ENCODE data around the gene ADGRD1.

ADGRD1 gene

DNA sequence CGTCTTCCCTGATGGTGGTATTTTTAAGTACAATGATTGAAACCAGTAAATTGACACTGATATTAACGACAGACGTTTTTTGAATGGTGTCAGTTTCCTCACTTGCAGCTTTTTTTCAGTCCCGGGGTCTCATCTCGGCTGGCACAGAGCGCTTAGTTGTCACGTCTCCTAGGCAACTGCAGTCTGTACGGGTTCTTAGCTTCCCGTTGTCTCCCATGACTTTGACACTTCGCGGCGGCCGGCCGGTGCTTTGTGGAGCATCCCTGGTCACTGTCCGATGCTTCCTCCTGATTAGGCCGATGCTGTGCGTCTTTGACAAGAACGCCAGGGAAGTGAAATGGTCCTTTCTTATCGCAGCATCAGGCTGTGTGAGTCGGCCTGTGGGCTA lies 67.4 kb downstream of the ADGRD1 start:
- DNase-seq (ENCODE audit: low read depth in 2 of 3, low spot score in 1 of 3): no peak

DNA sequence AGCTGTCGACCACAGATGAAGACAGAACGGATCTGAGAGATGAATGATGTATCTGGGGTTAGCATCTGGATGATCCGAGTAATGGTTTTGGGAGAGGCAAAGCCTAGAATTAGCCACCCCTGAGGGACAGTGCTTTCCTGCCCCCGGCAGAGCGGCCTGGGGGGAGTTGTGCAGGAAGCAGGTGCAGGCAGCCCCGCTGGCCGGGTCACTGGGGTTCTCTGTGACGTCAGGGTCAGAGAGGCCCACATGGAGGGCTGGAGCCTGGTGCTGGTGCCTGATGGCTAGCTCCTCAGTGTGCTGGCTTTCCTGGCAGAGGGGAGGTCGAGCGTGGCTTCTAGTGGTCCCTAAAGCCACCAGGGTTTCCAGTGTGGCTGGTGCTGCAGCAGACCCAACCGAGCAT lies 70.3 kb downstream of the ADGRD1 start:
- DNase-seq (ENCODE audit: low read depth in 2 of 3, low spot score in 1 of 3): no peak

DNA sequence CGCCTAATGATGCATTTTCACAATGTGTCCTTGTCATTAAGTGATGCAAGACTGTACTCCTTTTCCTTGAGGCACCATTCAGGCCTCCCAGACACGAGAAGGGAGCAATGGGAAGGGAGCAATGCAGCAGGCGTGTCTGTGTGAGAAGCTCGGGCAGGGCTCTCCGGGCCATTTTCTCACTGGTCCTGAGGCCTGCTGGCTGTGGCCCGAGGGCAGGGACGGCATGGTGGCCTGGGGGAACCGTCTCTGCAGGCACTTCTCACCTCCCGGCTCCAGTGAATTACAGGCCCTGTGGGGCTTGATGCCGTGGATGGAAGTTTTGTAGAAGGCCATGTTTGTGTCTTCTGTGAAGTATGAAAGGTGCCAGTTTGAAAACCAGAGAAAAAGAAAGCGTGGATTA lies 71.0 kb downstream of the ADGRD1 start:
- no peak for DNase-seq (ENCODE audit: low read depth in 2 of 3, low spot score in 1 of 3)

DNA sequence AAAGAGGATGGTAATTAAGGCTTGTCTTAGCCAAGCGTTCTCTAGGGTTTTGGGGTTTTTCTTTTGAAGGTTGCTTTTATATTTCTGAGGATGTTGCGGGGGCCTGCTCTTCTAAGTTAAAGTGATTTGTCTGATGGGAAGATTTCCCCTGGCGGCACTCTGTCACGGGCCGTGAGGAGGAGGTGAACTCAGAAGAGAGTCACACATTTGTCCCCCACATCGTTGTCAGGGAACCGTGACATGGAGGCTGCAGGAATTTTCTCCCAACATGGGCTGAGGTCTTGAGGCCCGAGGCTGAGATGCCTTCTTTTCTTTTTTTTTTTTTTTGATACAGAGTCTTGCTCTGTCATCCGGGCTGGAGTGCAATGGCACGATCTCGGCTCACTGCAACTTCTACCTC lies 71.5 kb downstream of the ADGRD1 start:
- DNase-seq (ENCODE audit: low read depth in 2 of 3, low spot score in 1 of 3): no peak

DNA sequence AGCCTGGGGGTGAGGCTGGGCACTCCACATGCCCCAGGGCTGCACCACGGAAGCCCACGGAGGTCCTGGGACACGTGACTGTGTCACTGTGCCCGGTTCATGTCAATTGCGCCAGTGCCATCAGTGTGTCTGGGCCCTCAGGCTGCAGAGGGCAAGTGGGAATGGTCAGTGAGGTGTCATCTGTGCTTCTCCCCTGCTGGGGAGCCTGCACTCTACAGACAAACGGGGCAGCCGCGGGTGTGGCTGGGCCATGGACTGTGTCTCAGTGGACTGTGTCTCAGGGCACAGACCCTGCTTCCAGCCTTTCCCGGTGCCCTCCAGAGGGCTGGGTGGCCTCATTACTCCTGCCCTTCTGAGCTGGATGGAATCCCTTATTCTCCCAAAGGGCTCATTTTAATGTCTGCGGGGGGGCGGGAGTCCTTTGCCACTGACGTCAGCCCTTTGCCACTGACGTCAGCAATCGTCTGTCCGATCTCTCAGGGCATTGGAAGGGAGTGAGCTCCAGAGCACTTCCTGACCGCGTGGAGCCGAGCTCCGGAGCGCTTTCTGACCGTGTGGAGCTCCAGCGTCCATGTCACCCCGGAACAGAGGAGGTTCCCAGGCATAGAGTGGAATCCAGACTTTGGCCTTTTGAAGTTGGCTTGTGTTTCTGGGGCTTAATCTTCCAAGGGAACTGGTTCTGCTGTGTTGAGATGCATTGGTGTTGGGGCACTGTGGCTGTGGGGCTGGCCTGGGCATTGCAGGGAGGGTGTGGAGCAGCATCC lies 72.4 kb downstream of the ADGRD1 start:
- DNase-seq (ENCODE audit: low read depth in 2 of 3, low spot score in 1 of 3): no peak

DNA sequence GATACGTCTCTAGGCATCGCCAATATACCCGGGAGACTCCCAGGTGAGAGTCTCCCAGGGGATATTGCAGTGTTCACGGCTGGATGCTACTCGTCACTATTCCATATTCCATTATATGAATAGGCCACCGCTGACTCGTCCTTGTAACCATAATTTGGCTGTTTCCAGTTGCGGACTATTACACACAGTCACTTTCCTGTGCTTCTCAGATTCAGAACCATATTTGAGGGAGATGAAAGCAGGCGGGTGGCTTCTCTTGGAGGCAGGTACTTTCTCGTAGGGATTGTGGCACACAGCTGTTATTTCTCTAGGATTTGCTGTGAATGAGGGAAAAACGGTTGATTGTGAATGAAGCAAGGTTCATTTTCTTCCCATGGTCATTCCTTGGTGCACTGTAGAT lies 73.0 kb downstream of the ADGRD1 start:
- DNase-seq (ENCODE audit: low read depth in 2 of 3, low spot score in 1 of 3): no peak

DNA sequence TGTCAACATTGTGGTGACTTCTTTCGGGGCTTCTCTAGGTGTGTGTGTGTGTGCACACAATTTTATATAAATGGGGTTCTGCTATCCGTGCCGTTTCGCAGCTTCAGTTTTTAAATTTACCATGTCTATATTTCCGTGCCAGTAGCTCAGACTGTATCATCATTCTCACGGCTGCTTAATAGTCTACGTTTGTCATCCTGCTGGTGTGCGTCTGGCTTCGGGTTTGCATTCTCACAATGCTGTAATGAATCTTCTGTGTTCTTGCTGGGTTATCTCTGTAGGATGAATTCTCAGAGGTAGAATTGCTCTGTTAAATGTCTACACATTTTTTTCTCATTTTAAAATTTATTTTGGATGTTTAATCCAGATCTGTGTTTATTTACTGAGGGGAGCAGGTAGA lies 73.6 kb downstream of the ADGRD1 start:
- no peak for DNase-seq (ENCODE audit: low read depth in 2 of 3, low spot score in 1 of 3)

DNA sequence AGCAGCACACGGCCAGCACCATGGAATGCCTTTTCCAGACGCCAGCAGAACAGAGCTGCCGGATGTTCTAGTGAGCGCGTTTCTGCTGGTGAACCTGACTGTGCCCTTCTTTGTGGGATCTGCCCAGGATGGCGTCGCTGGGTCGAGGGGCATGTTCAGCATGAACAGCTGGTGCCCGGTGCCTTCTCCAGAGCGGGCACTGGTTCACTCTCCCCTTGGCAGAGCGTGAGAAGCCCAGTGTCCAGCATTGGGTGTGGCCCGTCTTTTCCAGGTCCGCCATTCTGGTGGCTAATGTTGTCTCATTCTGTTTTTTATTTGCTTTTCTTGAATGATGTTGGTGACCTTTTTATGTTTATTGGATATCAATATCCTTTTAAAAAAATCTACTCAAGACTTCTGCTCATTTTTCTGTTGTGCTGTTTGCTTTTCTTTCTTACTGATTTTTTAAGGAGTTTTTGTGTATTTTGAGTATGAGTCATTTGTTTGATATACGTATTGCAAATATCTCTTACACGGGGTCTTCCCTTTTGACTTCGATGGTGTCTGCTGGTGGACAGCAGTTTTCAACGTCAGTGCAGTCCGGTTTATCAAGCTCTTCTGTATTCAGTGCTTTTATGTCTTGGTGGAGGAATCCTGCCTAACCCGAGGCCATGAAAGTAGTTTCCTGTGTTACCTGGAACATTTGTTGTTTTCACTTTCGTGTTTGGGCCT lies 74.3 kb downstream of the ADGRD1 start:
- no peak for DNase-seq (ENCODE audit: low read depth in 2 of 3, low spot score in 1 of 3)

DNA sequence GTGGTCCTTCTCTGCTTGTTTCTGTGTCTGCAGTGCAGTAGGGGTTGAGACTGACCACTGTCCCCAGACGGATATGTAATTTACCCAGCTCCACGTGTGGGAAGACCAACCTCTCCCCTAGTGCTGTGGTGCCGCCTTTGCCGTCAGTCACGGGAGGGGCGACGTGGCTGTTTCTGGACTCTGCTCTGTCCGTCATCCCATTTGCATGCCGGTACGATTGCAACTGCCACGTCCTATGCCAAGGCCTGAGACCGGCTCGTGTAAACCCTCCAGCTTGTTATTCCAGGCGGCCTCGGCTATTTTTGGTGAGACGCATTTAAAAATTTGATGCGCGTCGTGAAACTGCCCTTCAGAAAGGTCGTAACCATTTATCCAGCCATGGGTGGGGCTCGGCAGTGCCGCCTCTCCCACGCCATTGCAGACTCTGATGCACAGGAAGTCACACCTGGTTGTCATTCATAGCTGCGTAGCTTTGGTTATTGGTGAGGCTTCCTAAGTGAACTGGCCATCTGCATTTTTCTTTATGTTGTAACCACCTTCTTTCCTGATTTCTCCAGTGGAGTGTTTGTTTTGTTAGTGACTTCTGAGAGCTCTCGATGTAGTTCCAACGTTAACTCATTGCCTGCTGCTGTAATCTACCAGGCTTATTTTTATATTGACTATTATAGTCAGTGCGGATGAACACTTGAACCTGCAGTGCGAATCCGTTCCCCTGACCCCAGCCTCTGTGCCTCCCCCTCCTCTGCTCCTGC lies 75.1 kb downstream of the ADGRD1 start:
- no peak for DNase-seq (ENCODE audit: low read depth in 2 of 3, low spot score in 1 of 3)

DNA sequence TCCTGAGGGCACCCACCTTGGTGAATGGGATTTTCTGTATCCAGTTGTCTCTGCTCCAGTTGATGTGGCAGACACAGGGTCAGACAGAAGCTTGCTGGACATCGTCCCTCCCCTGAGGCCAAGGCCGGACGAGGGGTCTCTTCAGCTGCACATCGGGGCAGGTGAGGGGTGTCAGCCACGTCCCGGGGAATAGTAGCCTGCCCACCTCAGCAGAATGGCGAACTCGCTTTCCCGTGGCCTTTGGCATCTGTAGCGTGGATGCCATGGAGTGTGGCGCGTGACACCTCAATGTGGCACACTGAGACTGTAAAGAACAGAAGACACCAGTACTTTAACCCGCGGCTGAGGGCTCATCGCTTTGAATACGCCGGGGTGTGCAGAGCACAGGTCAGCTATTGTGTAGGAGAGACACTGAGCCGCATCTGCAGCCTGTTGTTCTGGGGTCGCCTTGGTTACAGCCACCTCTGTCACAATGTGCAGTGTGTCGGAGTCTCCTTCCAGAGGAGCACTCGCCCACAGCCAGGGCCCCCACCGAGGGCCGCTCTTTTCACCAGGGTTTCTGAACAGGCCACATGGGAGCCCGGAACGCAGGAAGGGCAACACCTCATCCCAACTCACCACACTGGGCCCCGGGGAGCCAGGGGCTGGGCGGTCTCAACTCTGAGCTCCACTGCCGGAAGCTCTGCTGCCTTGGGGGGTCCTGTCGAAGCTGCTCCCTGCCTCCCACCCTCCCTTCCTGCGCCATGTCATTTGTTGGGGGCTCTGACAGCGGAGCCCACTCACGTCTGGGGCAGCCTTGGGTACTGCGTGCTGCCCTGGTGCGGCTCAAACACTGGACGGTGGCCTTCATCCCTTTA lies 77.0 kb downstream of the ADGRD1 start:
- no peak for DNase-seq (ENCODE audit: low read depth in 2 of 3, low spot score in 1 of 3)

DNA sequence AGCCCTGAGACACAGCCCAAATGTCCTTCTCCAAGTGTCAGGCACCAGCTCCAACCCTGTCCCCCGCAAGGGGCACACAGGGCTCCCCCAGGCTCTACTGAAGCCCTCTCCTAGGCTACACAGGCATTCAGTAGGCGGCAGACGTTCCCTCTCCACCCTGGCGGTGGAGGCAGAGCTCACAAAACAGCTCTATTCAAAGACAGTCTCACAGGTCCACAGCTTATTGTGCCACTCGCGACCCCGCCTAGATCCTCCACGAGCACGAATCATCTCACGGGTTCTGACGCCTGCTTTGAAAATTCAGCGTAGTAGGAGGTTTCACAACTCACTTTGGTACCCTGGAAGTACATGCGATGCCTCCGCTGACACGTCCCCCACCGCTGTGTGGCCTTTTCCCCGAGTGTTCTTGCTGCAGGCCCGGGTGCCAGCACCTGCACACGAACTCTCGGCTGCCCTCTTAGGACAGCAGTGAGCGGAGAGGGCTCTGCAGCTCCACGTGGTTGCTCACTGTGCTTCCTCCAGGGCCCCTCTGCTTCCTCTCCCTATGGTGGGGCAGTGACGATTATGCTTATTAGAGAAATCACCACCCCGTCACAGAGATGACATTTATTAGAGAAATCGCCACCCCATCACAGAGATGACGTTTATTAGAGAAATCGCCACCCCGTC lies 78.5 kb downstream of the ADGRD1 start:
- no peak for DNase-seq (ENCODE audit: low read depth in 2 of 3, low spot score in 1 of 3)

DNA sequence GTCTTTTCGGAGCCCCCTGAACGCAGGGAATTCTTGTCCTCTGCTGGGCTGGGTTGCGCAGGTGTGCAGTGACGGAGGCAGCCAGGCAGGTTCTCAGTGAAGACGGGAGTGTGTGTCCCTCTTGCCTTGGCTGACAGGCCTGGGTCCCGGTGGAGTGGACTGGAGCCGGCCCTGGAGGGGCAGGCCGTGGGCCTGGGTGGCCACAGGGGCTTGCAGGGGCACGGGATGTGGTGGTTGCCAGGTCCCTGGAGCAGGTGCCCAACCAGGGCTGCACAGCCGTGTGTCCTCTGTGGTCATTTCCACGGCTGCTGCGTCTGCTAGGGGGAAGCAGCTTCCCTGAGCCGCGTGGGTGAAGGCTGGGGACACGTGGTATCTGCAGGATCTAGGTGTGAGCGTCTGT lies 79.8 kb downstream of the ADGRD1 start:
- DNase-seq (ENCODE audit: low read depth in 2 of 3, low spot score in 1 of 3): no peak

DNA sequence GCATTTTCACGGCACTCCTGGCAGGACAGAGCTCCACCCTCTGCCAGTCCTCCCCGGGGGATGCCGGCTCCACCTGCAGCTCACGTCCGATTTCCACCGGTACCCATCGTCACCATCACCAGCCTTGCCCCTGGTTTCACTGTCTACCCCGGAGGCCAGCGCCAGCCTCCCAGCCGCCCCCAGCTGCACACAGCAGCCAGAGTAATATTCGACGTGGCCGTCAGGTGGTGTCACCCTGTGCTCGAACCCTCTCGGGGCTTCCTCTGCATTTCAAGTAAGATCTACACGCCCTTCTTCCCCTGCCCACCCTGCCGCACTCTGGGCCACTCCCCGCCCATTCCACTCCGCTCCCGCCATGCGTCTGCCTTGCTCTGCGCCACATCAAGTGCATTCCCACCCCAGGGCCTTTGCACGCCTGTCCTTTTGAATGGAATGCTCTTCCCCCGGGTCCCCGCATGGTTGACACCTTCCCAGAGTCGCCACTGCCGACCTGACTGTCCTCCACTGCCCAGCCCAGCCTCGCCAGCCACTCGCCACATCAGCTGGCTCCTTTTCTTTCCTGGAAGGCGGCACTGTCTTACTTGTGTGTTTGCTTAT lies 80.3 kb downstream of the ADGRD1 start:
- DNase-seq (ENCODE audit: low read depth in 2 of 3, low spot score in 1 of 3): no peak

DNA sequence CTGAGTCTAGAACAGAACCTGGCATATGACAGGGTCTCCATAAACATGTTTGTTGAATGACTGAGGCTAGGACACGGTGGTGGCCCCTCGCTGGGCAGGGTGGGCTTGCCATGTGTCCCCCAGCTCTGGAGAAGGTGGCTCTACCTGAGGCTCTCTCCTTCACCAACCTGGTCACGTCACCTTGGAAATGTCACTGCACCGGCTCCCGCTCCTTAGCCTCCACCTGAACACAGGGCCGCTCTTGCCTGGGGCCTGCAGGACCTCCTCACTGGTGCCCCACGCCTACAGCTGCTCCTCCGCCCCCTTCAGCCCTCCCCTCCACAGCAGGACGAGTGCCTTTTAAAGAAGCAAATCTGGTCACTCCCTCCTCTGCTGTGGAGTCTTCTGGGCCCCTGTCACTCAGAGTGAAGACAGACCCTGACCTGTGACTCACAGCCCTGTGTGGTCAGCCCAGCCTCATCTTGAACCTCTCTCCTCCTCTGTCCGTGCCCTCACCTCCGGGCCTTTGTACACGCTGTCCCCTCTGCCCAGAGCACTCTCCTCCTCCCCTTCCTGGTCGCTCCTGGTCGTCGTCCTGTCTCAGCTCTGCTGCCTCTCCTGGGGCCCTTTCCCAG lies 81.0 kb downstream of the ADGRD1 start:
- no peak for DNase-seq (ENCODE audit: low read depth in 2 of 3, low spot score in 1 of 3)

DNA sequence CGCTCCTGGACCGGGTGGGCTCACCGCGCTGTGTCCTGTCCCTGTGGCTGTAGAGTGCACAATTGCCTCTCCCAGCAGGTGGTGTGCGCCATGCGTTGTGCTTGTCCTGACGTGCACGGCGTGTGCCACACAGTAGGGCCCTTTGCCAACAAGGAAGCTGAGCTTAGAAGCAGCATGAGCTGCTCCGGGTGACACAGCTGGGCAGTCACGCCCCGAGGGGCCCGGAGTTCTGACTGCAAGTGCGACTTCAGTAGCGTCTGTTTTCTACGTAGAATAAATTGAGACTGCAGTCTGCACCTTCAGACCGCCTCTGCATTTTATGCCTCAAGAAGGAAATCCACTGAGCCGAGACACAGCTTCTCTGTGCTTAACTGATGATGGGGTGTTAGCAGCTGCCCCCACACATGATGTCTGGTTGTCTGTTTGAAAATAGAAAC lies 81.6 kb downstream of the ADGRD1 start:
- DNase-seq (ENCODE audit: low read depth in 2 of 3, low spot score in 1 of 3): no peak

DNA sequence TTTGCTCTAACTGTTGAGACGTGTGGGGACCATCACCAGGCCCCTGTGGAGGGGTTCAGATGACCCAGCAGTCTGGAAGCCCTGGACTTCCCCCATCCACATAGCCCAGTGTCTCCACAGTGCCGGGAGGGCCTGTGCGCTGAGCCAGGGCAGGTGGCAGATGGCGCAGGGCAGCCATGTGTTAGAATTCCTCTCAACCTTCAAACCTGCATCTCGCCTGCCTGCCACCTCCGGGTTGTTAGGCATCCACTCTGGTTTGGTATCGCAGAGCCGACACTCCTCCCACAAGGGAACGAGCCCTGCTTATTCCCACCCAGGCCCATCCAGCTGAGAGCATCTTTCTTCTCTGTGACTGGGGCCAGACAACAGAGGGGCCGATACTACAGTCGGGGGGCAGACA lies 84.5 kb downstream of the ADGRD1 start:
- DNase-seq (ENCODE audit: low read depth in 2 of 3, low spot score in 1 of 3): no peak

DNA sequence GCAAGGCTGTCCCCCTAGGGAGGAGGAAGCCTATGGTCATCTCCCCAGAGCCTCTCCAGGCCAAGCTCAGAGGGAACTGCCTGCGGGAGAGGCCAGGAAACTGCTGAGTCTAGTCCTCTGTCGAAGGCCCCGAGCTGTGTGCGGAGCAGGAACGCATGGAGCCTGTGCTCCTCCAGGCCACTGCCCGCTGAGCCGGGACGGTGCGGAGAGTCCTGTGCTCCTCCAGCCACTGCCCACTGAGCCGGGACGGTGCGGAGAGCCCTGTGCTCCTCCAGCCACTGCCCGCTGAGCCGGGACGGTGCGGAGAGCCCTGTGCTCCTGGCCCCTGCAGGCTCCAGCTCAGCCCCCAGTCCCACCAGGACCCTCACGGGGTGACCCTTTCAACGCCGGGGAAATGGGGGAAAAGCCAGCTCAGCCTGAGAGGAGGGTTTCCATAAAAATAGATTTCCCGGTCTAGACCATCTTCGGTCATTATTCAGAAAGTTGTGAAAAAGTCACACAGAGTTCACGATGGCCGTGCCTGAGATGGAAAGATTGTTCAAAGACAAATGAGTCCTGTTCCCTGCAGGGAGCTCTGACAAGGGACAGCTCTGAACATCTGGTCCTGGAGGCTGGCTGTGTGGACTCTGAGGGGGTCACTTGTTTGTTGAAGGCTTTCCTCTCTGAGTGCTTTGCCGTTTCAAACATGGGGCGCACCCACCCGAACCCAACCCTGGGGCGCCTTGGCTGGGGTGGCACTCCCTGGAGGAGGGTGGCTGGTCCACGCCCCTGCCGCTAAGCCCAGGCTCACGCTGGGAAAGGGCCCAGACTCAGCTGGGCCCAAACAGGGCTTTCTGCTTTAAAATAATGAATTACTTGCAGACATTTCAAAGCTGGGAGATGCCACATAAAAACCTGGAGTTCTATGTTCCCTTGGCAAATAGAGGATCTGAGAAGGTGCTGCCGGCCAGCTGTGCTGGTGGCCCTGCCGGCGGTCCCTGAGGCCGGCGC lies 85.5 kb downstream of the ADGRD1 start:
- no peak for DNase-seq (ENCODE audit: low read depth in 2 of 3, low spot score in 1 of 3)

DNA sequence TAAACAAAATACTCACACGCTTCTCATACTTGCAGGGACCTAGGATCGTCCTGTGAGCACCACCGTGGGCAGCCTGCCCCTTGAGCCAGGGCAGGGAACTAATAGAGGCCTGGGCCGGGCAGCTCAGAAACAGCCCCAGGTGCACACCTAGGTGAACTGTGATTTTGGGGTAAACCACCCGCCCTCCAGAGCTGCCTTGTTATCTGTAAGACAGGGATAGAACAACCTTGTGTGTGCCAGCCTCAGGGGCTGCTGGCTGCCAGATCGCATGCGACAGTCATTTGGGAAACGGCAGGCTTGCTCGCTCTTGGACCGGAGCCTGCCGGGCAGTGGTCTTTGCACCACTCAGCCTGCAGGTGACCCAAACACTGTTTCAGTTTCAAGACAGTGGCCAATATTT lies 86.8 kb downstream of the ADGRD1 start:
- DNase-seq (ENCODE audit: low read depth in 2 of 3, low spot score in 1 of 3): no peak

Measured in stimulated activated CD4-positive, alpha-beta T cell treated with anti-CD3 and anti-CD28 coated beads, Interleukin-12 subunit alpha, Interleukin-12 subunit beta, amount 100 ng/mL, for 48 hours (primary cell).